ENCODE results near the gene FXYD5.

- TF ChIP-seq SP1 (IDR thresholded peaks at IDR 0.05) (no peak), ARNT (IDR thresholded peaks at IDR 0.05) (no peak)
Measured at GRCh38 chr19:35213663-35214632, 59.4 kb downstream of the FXYD5 start.

Data from HEK293T (cell line).